ENCODE results near the gene SDR9C7.

GRCh38 chr12:56914256-56914655 is 20.0 kb downstream of the SDR9C7 start:
- no peak for TF ChIP-seq CTCF (IDR thresholded peaks at IDR 0.05; ENCODE audit: poor library complexity, severe bottlenecking)
- no peak for TF ChIP-seq EZH2 (IDR thresholded peaks at IDR 0.05; ENCODE audit: borderline replicate concordance, insufficient read depth, low read length, poor library complexity, severe bottlenecking)
- TF ChIP-seq TAF1 (IDR thresholded peaks at IDR 0.05; ENCODE audit: low read depth), result no peak
- TF ChIP-seq REST (IDR thresholded peaks at IDR 0.05; ENCODE audit: borderline replicate concordance), result no peak
- no peak for TF ChIP-seq POLR2AphosphoS5 (IDR thresholded peaks at IDR 0.05)
- TF ChIP-seq EP300 (conservative IDR thresholded peaks at IDR 0.05; ENCODE audit: poor library complexity, severe bottlenecking), result no peak
- TF ChIP-seq SMC3 (conservative IDR thresholded peaks at IDR 0.05; ENCODE audit: poor library complexity), result no peak
- no peak for TF ChIP-seq MXI1 (conservative IDR thresholded peaks at IDR 0.05; ENCODE audit: poor library complexity, severe bottlenecking)

Data from neural cell (in vitro differentiated cells).